Activated naive CD4-positive, alpha-beta T cell treated with anti-CD3 and anti-CD28 coated beads, Interleukin-2, amount 10 ng/mL, durations not matched to agents 7 days and 5 days (primary cell): Measurements from ENCODE around the gene PARP16.
"Not testable (repeated sequence)": the region's sequence is repeated elsewhere in the genome, so short reads cannot be mapped to it uniquely, and the experiment has no call there.

Source experiments
- CTCF ChIA-PET: fragments of 350-600 bp; sonication (Branson Sonifier 250); formaldehyde crosslinking; loops from one replicate; lab custom pipeline; 2021; ENCODE audit warnings: antibody characterized with exemption; lab: Charles Lee
- DNase-seq: peaks from one replicate; pipeline ENCODE4 v3.0.0-alpha.2; 2020
- H3K27ac Mint-ChIP-seq: one replicate; pipeline ENCODE4 v1.8.0; 2021; ENCODE audit warnings: mild to moderate bottlenecking, moderate library complexity, mixed read lengths
- H3K27me3 Mint-ChIP-seq: one replicate; pipeline ENCODE4 v1.8.0; 2021; ENCODE audit warnings: mild to moderate bottlenecking, mixed read lengths
- H3K36me3 Mint-ChIP-seq: one replicate; pipeline ENCODE4 v1.8.0; 2021; ENCODE audit warnings: mixed read lengths
- H3K4me1 Mint-ChIP-seq: one replicate; pipeline ENCODE4 v1.8.0; 2021; ENCODE audit warnings: mixed read lengths
- H3K4me3 Mint-ChIP-seq: one replicate; pipeline ENCODE4 v1.8.0; 2021; ENCODE audit warnings: mild to moderate bottlenecking, moderate library complexity, mixed read lengths
- H3K9me3 Mint-ChIP-seq: one replicate; pipeline ENCODE4 v1.8.0; 2021; ENCODE audit warnings: mixed read lengths

The PARP16 gene

GRCh38 chr15:65254356-65254755 is 32.3 kb downstream of the PARP16 start:
- DNase-seq, result no peak
- CTCF ChIA-PET, result no interaction called here
- no peak overlapping the region for H3K27ac Mint-ChIP-seq

GRCh38 chr15:65249641-65250040 is 37.0 kb downstream of the PARP16 start:
- DNase-seq, result peak; percentile 23
- no peak overlapping the region for H3K27ac Mint-ChIP-seq
- no peaks in the 10 kb centered on the region for H3K9me3 Mint-ChIP-seq
- H3K27me3 Mint-ChIP-seq, result no peaks in the 10 kb centered on the region
- no peaks in the 10 kb centered on the region for H3K4me1 Mint-ChIP-seq
- CTCF ChIA-PET, result interaction anchor here (1.0 to 2.1 kb wide), 2 partner anchors 10 to 48 kb away, joined by 4 to 5 read pairs; no protein-coding TSS in a partner anchor
- peaks cover under 1% of the 10 kb centered on the region for H3K36me3 Mint-ChIP-seq
- no peak overlapping the region for H3K4me3 Mint-ChIP-seq

More at GRCh38 chr15:65254356-65254755, 32.3 kb downstream of the PARP16 start:
- peaks cover 2% of the 10 kb centered on the region for H3K4me1 Mint-ChIP-seq
- no peak overlapping the region for H3K4me3 Mint-ChIP-seq
- H3K9me3 Mint-ChIP-seq, result no peaks in the 10 kb centered on the region
- H3K27me3 Mint-ChIP-seq, result no peaks in the 10 kb centered on the region
- peaks cover 18% of the 10 kb centered on the region for H3K36me3 Mint-ChIP-seq

GRCh38 chr15:65248511-65249255 is 38.0 kb downstream of the PARP16 start:
- no peak overlapping the region for H3K4me3 Mint-ChIP-seq
- no peaks in the 10 kb centered on the region for H3K36me3 Mint-ChIP-seq
- CTCF ChIA-PET, result interaction anchor here (0.7 to 2.1 kb wide), 3 partner anchors 11 to 197 kb away, joined by 3 to 5 read pairs (median 4); no protein-coding TSS in a partner anchor
- DNase-seq, result no peak
- H3K9me3 Mint-ChIP-seq, result no peaks in the 10 kb centered on the region
- no peak overlapping the region for H3K27ac Mint-ChIP-seq
- H3K4me1 Mint-ChIP-seq, result no peaks in the 10 kb centered on the region
- H3K27me3 Mint-ChIP-seq, result no peaks in the 10 kb centered on the region

- H3K4me1 Mint-ChIP-seq, result no peaks in the 10 kb centered on the region
- DNase-seq, result no peak
- no peak overlapping the region for H3K27ac Mint-ChIP-seq
- CTCF ChIA-PET, result interaction anchor here (0.6 to 1.0 kb wide), 2 partner anchors 22 to 455 kb away, joined by 3 to 4 read pairs; no protein-coding TSS in a partner anchor
- no peaks in the 10 kb centered on the region for H3K27me3 Mint-ChIP-seq
- no peak overlapping the region for H3K4me3 Mint-ChIP-seq
- no peaks in the 10 kb centered on the region for H3K36me3 Mint-ChIP-seq
- H3K9me3 Mint-ChIP-seq, result no peaks in the 10 kb centered on the region
Measured at GRCh38 chr15:65246939-65247338, 39.7 kb downstream of the PARP16 start.

GRCh38 chr15:65246026-65246714 is 40.5 kb downstream of the PARP16 start:
- Mint-ChIP-seq H3K27me3 (no peaks in the 10 kb centered on the region), H3K4me1 (no peaks in the 10 kb centered on the region), H3K9me3 (no peaks in the 10 kb centered on the region), H3K4me3 (no peak overlapping the region), H3K27ac (no peak overlapping the region), H3K36me3 (no peaks in the 10 kb centered on the region)
- DNase-seq, result no peak
- CTCF ChIA-PET, result interaction anchor here (0.6 to 1.1 kb wide), 3 partner anchors 23 to 454 kb away, joined by 3 to 4 read pairs (median 4); no protein-coding TSS in a partner anchor

- Mint-ChIP-seq H3K4me1 (no peaks in the 10 kb centered on the region), H3K4me3 (no peak overlapping the region), H3K36me3 (no peaks in the 10 kb centered on the region), H3K9me3 (no peaks in the 10 kb centered on the region), H3K27me3 (no peaks in the 10 kb centered on the region), H3K27ac (no peak overlapping the region)
- no peak for DNase-seq
- CTCF ChIA-PET, result interaction anchor here (1.1 kb wide), 1 partner anchor 26 kb away, joined by 4 read pairs; no protein-coding TSS in a partner anchor
Measured at GRCh38 chr15:65245096-65245856, 41.4 kb downstream of the PARP16 start.

GRCh38 chr15:65244638-65245037 is 42.0 kb downstream of the PARP16 start:
- DNase-seq, result no peak
- no peaks in the 10 kb centered on the region for H3K27me3 Mint-ChIP-seq
- H3K4me3 Mint-ChIP-seq, result no peak overlapping the region
- H3K4me1 Mint-ChIP-seq, result no peaks in the 10 kb centered on the region
- CTCF ChIA-PET, result interaction anchor here (0.7 kb wide), 1 partner anchor 27 kb away, joined by 3 read pairs; no protein-coding TSS in a partner anchor
- H3K27ac Mint-ChIP-seq, result no peak overlapping the region
- no peaks in the 10 kb centered on the region for H3K36me3 Mint-ChIP-seq
- H3K9me3 Mint-ChIP-seq, result no peaks in the 10 kb centered on the region

- H3K9me3 Mint-ChIP-seq, H3K27me3 Mint-ChIP-seq, DNase-seq, H3K27ac Mint-ChIP-seq, CTCF ChIA-PET, H3K36me3 Mint-ChIP-seq, H3K4me1 Mint-ChIP-seq, H3K4me3 Mint-ChIP-seq: not testable (repeated sequence)
Measured at GRCh38 chr15:65236443-65236842, 50.2 kb downstream of the PARP16 start.

- H3K9me3 Mint-ChIP-seq, result peaks cover 2% of the 10 kb centered on the region
- DNase-seq, result no peak
- CTCF ChIA-PET, result no interaction called here
- no peak overlapping the region for H3K27ac Mint-ChIP-seq
- H3K4me1 Mint-ChIP-seq, result no peaks in the 10 kb centered on the region
- no peaks in the 10 kb centered on the region for H3K36me3 Mint-ChIP-seq
- no peaks in the 10 kb centered on the region for H3K27me3 Mint-ChIP-seq
- H3K4me3 Mint-ChIP-seq, result no peak overlapping the region
Measured at GRCh38 chr15:65233696-65234095, 53.0 kb downstream of the PARP16 start.

- no peak for DNase-seq
- H3K36me3 Mint-ChIP-seq, result no peaks in the 10 kb centered on the region
- no peaks in the 10 kb centered on the region for H3K27me3 Mint-ChIP-seq
- H3K4me3 Mint-ChIP-seq, result no peak overlapping the region
- peaks cover 2% of the 10 kb centered on the region for H3K9me3 Mint-ChIP-seq
- H3K4me1 Mint-ChIP-seq, result no peaks in the 10 kb centered on the region
- CTCF ChIA-PET, result no interaction called here
- H3K27ac Mint-ChIP-seq, result no peak overlapping the region
Measured at GRCh38 chr15:65232520-65232919, 54.2 kb downstream of the PARP16 start.

- DNase-seq, result no peak
- Mint-ChIP-seq H3K9me3 (no peaks in the 10 kb centered on the region), H3K4me3 (no peak overlapping the region), H3K27ac (no peak overlapping the region), H3K36me3 (no peaks in the 10 kb centered on the region), H3K27me3 (no peaks in the 10 kb centered on the region), H3K4me1 (no peaks in the 10 kb centered on the region)
- CTCF ChIA-PET, result no interaction called here
Measured at GRCh38 chr15:65231306-65231705, 55.4 kb downstream of the PARP16 start.

GRCh38 chr15:65226901-65227300 is 59.8 kb downstream of the PARP16 start:
- H3K4me3 Mint-ChIP-seq, CTCF ChIA-PET: not testable (repeated sequence)

GRCh38 chr15:65226221-65226620 is 60.5 kb downstream of the PARP16 start:
- no peaks in the 10 kb centered on the region for H3K36me3 Mint-ChIP-seq
- H3K4me1 Mint-ChIP-seq, result no peaks in the 10 kb centered on the region
- no peaks in the 10 kb centered on the region for H3K9me3 Mint-ChIP-seq
- CTCF ChIA-PET, result no interaction called here
- no peak overlapping the region for H3K4me3 Mint-ChIP-seq
- no peak for DNase-seq
- H3K27me3 Mint-ChIP-seq, result peaks cover 14% of the 10 kb centered on the region
- H3K27ac Mint-ChIP-seq, result no peak overlapping the region

More at GRCh38 chr15:65226901-65227300, 59.8 kb downstream of the PARP16 start:
- not testable (repeated sequence) for H3K36me3 Mint-ChIP-seq, H3K27me3 Mint-ChIP-seq, H3K4me1 Mint-ChIP-seq, H3K27ac Mint-ChIP-seq, H3K9me3 Mint-ChIP-seq, DNase-seq

GRCh38 chr15:65223996-65224395 is 62.7 kb downstream of the PARP16 start:
- H3K36me3 Mint-ChIP-seq, result no peaks in the 10 kb centered on the region
- H3K4me3 Mint-ChIP-seq, result no peak overlapping the region
- no peak overlapping the region for H3K27ac Mint-ChIP-seq
- no peak for DNase-seq
- no peaks in the 10 kb centered on the region for H3K4me1 Mint-ChIP-seq
- no peaks in the 10 kb centered on the region for H3K9me3 Mint-ChIP-seq
- CTCF ChIA-PET, result no interaction called here
- H3K27me3 Mint-ChIP-seq, result peaks cover 14% of the 10 kb centered on the region
